Measurements from ENCODE around the gene ADCY9.

GRCh38 chr16:4082474-4083044 is 33.7 kb downstream of the ADCY9 start:
- TF ChIP-seq POLR2AphosphoS5 (IDR thresholded peaks at IDR 0.05; ENCODE audit: low read depth, low read length) (no peak), SIN3A (IDR thresholded peaks at IDR 0.05; ENCODE audit: borderline replicate concordance, insufficient read depth, low read length) (no peak)
- TF ChIP-seq, protein P1, sequence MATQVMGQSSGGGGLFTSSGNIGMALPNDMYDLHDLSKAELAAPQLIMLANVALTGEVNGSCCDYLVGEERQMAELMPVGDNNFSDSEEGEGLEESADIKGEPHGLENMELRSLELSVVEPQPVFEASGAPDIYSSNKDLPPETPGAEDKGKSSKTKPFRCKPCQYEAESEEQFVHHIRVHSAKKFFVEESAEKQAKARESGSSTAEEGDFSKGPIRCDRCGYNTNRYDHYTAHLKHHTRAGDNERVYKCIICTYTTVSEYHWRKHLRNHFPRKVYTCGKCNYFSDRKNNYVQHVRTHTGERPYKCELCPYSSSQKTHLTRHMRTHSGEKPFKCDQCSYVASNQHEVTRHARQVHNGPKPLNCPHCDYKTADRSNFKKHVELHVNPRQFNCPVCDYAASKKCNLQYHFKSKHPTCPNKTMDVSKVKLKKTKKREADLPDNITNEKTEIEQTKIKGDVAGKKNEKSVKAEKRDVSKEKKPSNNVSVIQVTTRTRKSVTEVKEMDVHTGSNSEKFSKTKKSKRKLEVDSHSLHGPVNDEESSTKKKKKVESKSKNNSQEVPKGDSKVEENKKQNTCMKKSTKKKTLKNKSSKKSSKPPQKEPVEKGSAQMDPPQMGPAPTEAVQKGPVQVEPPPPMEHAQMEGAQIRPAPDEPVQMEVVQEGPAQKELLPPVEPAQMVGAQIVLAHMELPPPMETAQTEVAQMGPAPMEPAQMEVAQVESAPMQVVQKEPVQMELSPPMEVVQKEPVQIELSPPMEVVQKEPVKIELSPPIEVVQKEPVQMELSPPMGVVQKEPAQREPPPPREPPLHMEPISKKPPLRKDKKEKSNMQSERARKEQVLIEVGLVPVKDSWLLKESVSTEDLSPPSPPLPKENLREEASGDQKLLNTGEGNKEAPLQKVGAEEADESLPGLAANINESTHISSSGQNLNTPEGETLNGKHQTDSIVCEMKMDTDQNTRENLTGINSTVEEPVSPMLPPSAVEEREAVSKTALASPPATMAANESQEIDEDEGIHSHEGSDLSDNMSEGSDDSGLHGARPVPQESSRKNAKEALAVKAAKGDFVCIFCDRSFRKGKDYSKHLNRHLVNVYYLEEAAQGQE (IDR thresholded peaks at IDR 0.05; ENCODE audit: insufficient read depth in 1 of 2, low read depth in 2 of 2, low read length in 2 of 2) = no peak
